Tibial nerve (tissue), 4 donors: Measurements from ENCODE around the gene PSIP1. TPM values are rescaled to one million over a fixed set of nuclear protein-coding genes. Genes with fewer than 3 reads are reported as not detected.
A peak's percentile ranks its signal among the peaks of the same experiment; 100 is the strongest.

Source experiments
- DNase-seq, 2 donors: peaks; one replicate each; pipeline ENCODE4 v3.0.0-alpha.2; 2019; ENCODE audit warnings: low spot score in 2 of 2
- H3K27ac ChIP-seq, 4 donors: fragments of 200-600 bp; sonication (generic) in 3 of 4; one replicate each; pipeline ENCODE4 v1.5.1; 2017 to 2019; ENCODE audit warnings: mild to moderate bottlenecking in 1 of 4
- H3K27me3 ChIP-seq, 2 donors: fragments of 200-600 bp; sonication (generic) in 1 of 2; one replicate each; pipeline versions ENCODE4 v1.5.1 to v1.6.0; 2017 to 2019
- H3K36me3 ChIP-seq, 3 donors: fragments of 200-600 bp; sonication (generic); one replicate each; pipeline ENCODE4 v1.5.1; 2018 to 2019
- H3K4me1 ChIP-seq, 4 donors: fragments of 200-600 bp; sonication (generic) in 3 of 4; one replicate each; pipeline ENCODE4 v1.5.1; 2017 to 2019
- H3K4me3 ChIP-seq, 4 donors: fragments of 200-600 bp; sonication (generic) in 3 of 4; one replicate each; pipeline ENCODE4 v1.5.1; 2017 to 2019; ENCODE audit warnings: mild to moderate bottlenecking in 1 of 4, moderate library complexity in 1 of 4
- H3K9me3 ChIP-seq, 4 donors: fragments of 200-600 bp; sonication (generic) in 3 of 4; one replicate each; pipeline ENCODE4 v1.5.1; 2017 to 2019
- CTCF ChIP-seq, 5 experiments: fragments of 200-600 bp in 3 of 5; fragments of 450-650 bp in 2 of 5; sonication (generic) in 3 of 5; IDR thresholded peaks; one replicate each; pipeline ENCODE4 v1.5.1; 2016 to 2019; ENCODE audit warnings: antibody characterized with exemption in 5 of 5, mild to moderate bottlenecking in 3 of 5, moderate library complexity in 2 of 5
- EP300 ChIP-seq, 2 donors: sonication (generic); formaldehyde crosslinking; IDR thresholded peaks; one replicate each; pipeline ENCODE4 v1.6.1; 2017; ENCODE audit warnings: antibody characterized with exemption in 2 of 2, mild to moderate bottlenecking in 1 of 2
- POLR2A ChIP-seq, 2 donors: fragments of 450-650 bp; IDR thresholded peaks; one replicate each; pipeline ENCODE4 v1.6.1; 2017; ENCODE audit warnings: antibody characterized with exemption in 2 of 2, mild to moderate bottlenecking in 2 of 2, moderate library complexity in 2 of 2
- WGBS, 2 donors: methylation state at CpG; one replicate each; pipeline ENCODE4 v1.1.5; 2018; 5-methylcytosine and 5-hydroxymethylcytosine counted together
- total RNA-seq, 4 donors: library from RNA; depleted of rRNA; stranded (reverse); fragments of >200 nt; gene quantifications; one replicate each; pipeline ENCODE4 v1.1.0, GENCODE V29; 2016

Gene PSIP1
- total RNA-seq, 4 donors from 2014 or later, result 57.6 to 121 (median 97.9) TPM

GRCh38 chr9:15423231-15423985 is 87.4 kb downstream of the PSIP1 start:
- Histone ChIP-seq H3K36me3 (peaks cover 0 to 22% (median 0%) of the 10 kb centered on the region in 3 donors), H3K27me3 (no peaks in the 10 kb centered on the region), H3K27ac (peak overlapping the region; percentile 85 to 96 (median 90)), H3K4me1 (peaks cover 0 to 45% (median 16%) of the 10 kb centered on the region in 4 donors), H3K4me3 (peak overlapping the region; percentile 74 to 95 (median 76)), H3K9me3 (no peaks in the 10 kb centered on the region)
- 2% methylated on average over 17 to 18 of the region's 18 CpGs for WGBS, 2 donors
- TF ChIP-seq POLR2A (IDR thresholded peaks at IDR 0.05) (no peak), CTCF (IDR thresholded peaks at IDR 0.05) (no peak), EP300 (IDR thresholded peaks at IDR 0.05) (no peak)
- DNase-seq, result no peak

- WGBS, 2 donors, result 1% methylated on average over 35 to 69 of the region's 70 CpGs
- Histone ChIP-seq H3K27ac (peak within 1 kb of the TSS; percentile 85 to 96 (median 90)), H3K4me1 (peaks cover 0 to 42% (median 15%) of the 10 kb centered on the region in 4 donors), H3K9me3 (no peaks in the 10 kb centered on the region), H3K27me3 (no peaks in the 10 kb centered on the region), H3K4me3 (peak within 1 kb of the TSS; percentile 74 to 95 (median 76)), H3K36me3 (peaks cover 0 to 16% (median 0%) of the 10 kb centered on the region in 3 donors)
- peak; percentile 79 to 82 for DNase-seq
- peak in 1 of 5 experiments; percentile 50 for TF ChIP-seq CTCF (IDR thresholded peaks at IDR 0.05)
- TF ChIP-seq EP300 (IDR thresholded peaks at IDR 0.05), result peak; percentile 69 to 92
- peak; percentile 33 to 67 for TF ChIP-seq POLR2A (IDR thresholded peaks at IDR 0.05)
Measured at GRCh38 chr9:15422372-15423230, 88.2 kb downstream of the PSIP1 start, which contains the start of gene SNAPC3. Gene SNAPC3 (plus strand): TSS chr9:15422876. CDS start chr9:15422880, 4 bp downstream.

GRCh38 chr9:15421990-15422371 is 88.8 kb downstream of the PSIP1 start:
- no peaks in the 10 kb centered on the region for H3K27me3 ChIP-seq
- DNase-seq, result no peak
- no peaks in the 10 kb centered on the region for H3K9me3 ChIP-seq
- WGBS, 2 donors, result 46 to 50% methylated on average over 9 of the region's 9 CpGs
- TF ChIP-seq POLR2A (IDR thresholded peaks at IDR 0.05), result no peak
- H3K4me3 ChIP-seq, result peak overlapping the region; percentile 74 to 95 (median 76)
- H3K27ac ChIP-seq, result peak overlapping the region; percentile 85 to 96 (median 90)
- peaks cover 0 to 36% (median 13%) of the 10 kb centered on the region in 4 donors for H3K4me1 ChIP-seq
- peaks cover 0 to 16% (median 0%) of the 10 kb centered on the region in 3 donors for H3K36me3 ChIP-seq

- Histone ChIP-seq H3K27ac (peak overlapping the region in 1 of 4 donors; percentile 88), H3K4me1 (peaks cover 0 to 34% (median 13%) of the 10 kb centered on the region in 4 donors), H3K36me3 (peaks cover 0 to 16% (median 0%) of the 10 kb centered on the region in 3 donors), H3K4me3 (no peak overlapping the region), H3K9me3 (no peaks in the 10 kb centered on the region), H3K27me3 (no peaks in the 10 kb centered on the region)
- TF ChIP-seq POLR2A (IDR thresholded peaks at IDR 0.05), result no peak
- TF ChIP-seq EP300 (IDR thresholded peaks at IDR 0.05), result no peak
- TF ChIP-seq CTCF (IDR thresholded peaks at IDR 0.05), result no peak
- 87 to 89% methylated on average over 6 of the region's 6 CpGs for whole genome bisulfite sequencing, 2 donors
- DNase-seq, result no peak
Measured at GRCh38 chr9:15421532-15421931, 89.2 kb downstream of the PSIP1 start.

- no peak overlapping the region for H3K4me3 ChIP-seq
- no peak overlapping the region for H3K27ac ChIP-seq
- no peak for TF ChIP-seq EP300 (IDR thresholded peaks at IDR 0.05)
- no peak for TF ChIP-seq CTCF (IDR thresholded peaks at IDR 0.05)
- TF ChIP-seq POLR2A (IDR thresholded peaks at IDR 0.05), result no peak
- H3K27me3 ChIP-seq, result no peaks in the 10 kb centered on the region
- peaks cover 0 to 28% (median 13%) of the 10 kb centered on the region in 4 donors for H3K4me1 ChIP-seq
- H3K36me3 ChIP-seq, result peaks cover 0 to 12% (median 0%) of the 10 kb centered on the region in 3 donors
- no peaks in the 10 kb centered on the region for H3K9me3 ChIP-seq
- DNase-seq, result no peak
- 52 to 83% methylated on average over 5 of the region's 5 CpGs for WGBS, 2 donors
Measured at GRCh38 chr9:15420796-15421195, 90.0 kb downstream of the PSIP1 start.
